Mesenchymal stem cell (in vitro differentiated cells and primary cell): ENCODE data around the gene VMAC.

Experiments
- DNase-seq: peaks from one replicate; pipeline ENCODE4 v3.0.0-alpha.2; 2013
- H2AFZ ChIP-seq: one replicate; pipeline ENCODE4 v1.6.1; 2013; ENCODE audit warnings: low read depth, mild to moderate bottlenecking, control low read depth, inconsistent platforms, low read length, moderate library complexity
- H2AK5ac ChIP-seq: 2 replicates; pipeline ENCODE4 v1.6.1; 2013; ENCODE audit warnings: low read length, moderate library complexity, mild to moderate bottlenecking, inconsistent platforms; ENCODE audit not compliant: severe bottlenecking
- H2BK120ac ChIP-seq: one replicate; pipeline ENCODE4 v1.6.1; 2013; ENCODE audit warnings: low read depth, mild to moderate bottlenecking, inconsistent platforms, low read length, moderate library complexity
- H2BK12ac ChIP-seq, 2 experiments: one replicate each; pipeline ENCODE4 v1.6.1; 2013; ENCODE audit warnings: inconsistent platforms in 2 of 2, low read length in 2 of 2, mild to moderate bottlenecking in 2 of 2, moderate library complexity in 2 of 2, control low read depth in 1 of 2
- H2BK15ac ChIP-seq: one replicate; pipeline ENCODE4 v1.6.1; 2013; ENCODE audit warnings: mild to moderate bottlenecking, low read depth, inconsistent platforms; ENCODE audit not compliant: poor library complexity, severe bottlenecking
- H2BK5ac ChIP-seq: 2 replicates; pipeline ENCODE4 v1.6.1; 2013; ENCODE audit warnings: low read depth, mild to moderate bottlenecking, low read length, control low read depth, inconsistent platforms; ENCODE audit not compliant: poor library complexity, severe bottlenecking
- H3K14ac ChIP-seq, 2 experiments: one replicate each; pipeline ENCODE4 v1.6.1; 2013; ENCODE audit warnings: inconsistent platforms in 2 of 2, low read length in 2 of 2, control low read depth in 1 of 2, mild to moderate bottlenecking in 1 of 2, moderate library complexity in 1 of 2
- H3K18ac ChIP-seq, 2 experiments: one replicate each; pipeline ENCODE4 v1.6.1; 2013; ENCODE audit warnings: inconsistent platforms in 2 of 2, low read length in 2 of 2, control low read depth in 1 of 2, low read depth in 1 of 2, mild to moderate bottlenecking in 1 of 2
- H3K23ac ChIP-seq, 2 experiments: one replicate each; pipeline ENCODE4 v1.6.1; 2013; ENCODE audit warnings: inconsistent platforms in 2 of 2, low read length in 2 of 2, mild to moderate bottlenecking in 2 of 2, moderate library complexity in 2 of 2, control low read depth in 1 of 2
- H3K27ac ChIP-seq: 2 replicates; pipeline ENCODE4 v1.5.1; 2013; ENCODE audit warnings: mild to moderate bottlenecking, moderate library complexity, low read length, control low read depth, inconsistent platforms; ENCODE audit not compliant: poor library complexity, severe bottlenecking
- H3K27me3 ChIP-seq, 2 experiments: 2 replicates each; pipeline versions ENCODE4 v1.6.1 to v1.7.0; 2013; ENCODE audit warnings: low read length in 2 of 2, mild to moderate bottlenecking in 2 of 2, moderate library complexity in 2 of 2, control low read depth in 1 of 2, inconsistent platforms in 1 of 2; ENCODE audit not compliant: control insufficient read depth in 1 of 2, insufficient read depth in 1 of 2
- H3K36me3 ChIP-seq, 2 experiments: 2 replicates each; pipeline versions ENCODE4 v1.6.1 to v1.7.0; 2013; ENCODE audit warnings: low read length in 2 of 2, control low read depth in 1 of 2, inconsistent platforms in 1 of 2, low read depth in 1 of 2, mild to moderate bottlenecking in 1 of 2; ENCODE audit not compliant: insufficient read depth in 2 of 2, control insufficient read depth in 1 of 2
- H3K4ac ChIP-seq, 2 experiments: one replicate each; pipeline ENCODE4 v1.6.1; 2013; ENCODE audit warnings: inconsistent platforms in 2 of 2, low read length in 2 of 2, mild to moderate bottlenecking in 2 of 2, moderate library complexity in 2 of 2, control low read depth in 1 of 2, low read depth in 1 of 2
- H3K4me1 ChIP-seq: 2 replicates; pipeline ENCODE4 v1.6.1; 2013; ENCODE audit warnings: low read depth, low read length, control low read depth; ENCODE audit not compliant: control insufficient read depth, insufficient read depth
- H3K4me2 ChIP-seq: 2 replicates; pipeline ENCODE4 v1.6.1; 2013; ENCODE audit warnings: low read length, mild to moderate bottlenecking, inconsistent platforms; ENCODE audit not compliant: poor library complexity, severe bottlenecking
- H3K4me3 ChIP-seq, 2 experiments: 2 replicates each; pipeline versions ENCODE4 v1.5.1 to v1.7.0; 2013; ENCODE audit warnings: low read length in 2 of 2, mild to moderate bottlenecking in 2 of 2, control low read depth in 1 of 2, low read depth in 1 of 2; ENCODE audit not compliant: insufficient read depth in 1 of 2
- H3K79me1 ChIP-seq: replicated peaks from 2 replicates; pipeline ENCODE4 v1.6.1; 2013; ENCODE audit warnings: mild to moderate bottlenecking, control low read depth, low read length, inconsistent platforms; ENCODE audit not compliant: poor library complexity, severe bottlenecking
- H3K9ac ChIP-seq: 2 replicates; pipeline ENCODE4 v1.7.0; 2013; ENCODE audit warnings: mild to moderate bottlenecking, low read length, moderate library complexity
- H3K9me3 ChIP-seq: 2 replicates; pipeline ENCODE4 v1.7.0; 2013; ENCODE audit warnings: mild to moderate bottlenecking, low read length; ENCODE audit not compliant: control insufficient read depth
- H4K8ac ChIP-seq: one replicate; pipeline ENCODE4 v1.6.1; 2013; ENCODE audit warnings: inconsistent platforms, mild to moderate bottlenecking, low read length, moderate library complexity
- H4K91ac ChIP-seq: one replicate; pipeline ENCODE4 v1.6.1; 2013; ENCODE audit warnings: mild to moderate bottlenecking, low read length, inconsistent platforms
- WGBS: methylation state at CpG from one replicate; pipeline ENCODE4 v1.1.7; 2013; ENCODE audit warnings: mixed read lengths; 5-methylcytosine and 5-hydroxymethylcytosine counted together

Gene VMAC

GRCh38 chr19:5940260-5941208 lies 35.9 kb downstream of the VMAC start:
- H3K23ac ChIP-seq, result no peak overlapping the region
- no peak overlapping the region for H4K8ac ChIP-seq
- no peak overlapping the region for H3K4me3 ChIP-seq
- no peak overlapping the region for H2AFZ ChIP-seq
- H2BK12ac ChIP-seq, result no peak overlapping the region
- H2BK15ac ChIP-seq, result no peak overlapping the region
- no peak overlapping the region for H4K91ac ChIP-seq
- H3K4me2 ChIP-seq, result no peak overlapping the region
- no peak overlapping the region for H3K18ac ChIP-seq
- DNase-seq, result no peak
- no peak overlapping the region for H2AK5ac ChIP-seq
- H3K27me3 ChIP-seq, result no peaks in the 10 kb centered on the region
- no peak overlapping the region for H2BK120ac ChIP-seq
- no peak overlapping the region for H2BK5ac ChIP-seq
- peaks cover 69% of the 10 kb centered on the region for H3K79me1 ChIP-seq
- no peak overlapping the region for H3K9ac ChIP-seq
- H3K36me3 ChIP-seq, result peaks cover 46 to 54% of the 10 kb centered on the region in 2 experiments
- no peak overlapping the region for H3K4ac ChIP-seq
- H3K14ac ChIP-seq, result no peak overlapping the region
- H3K4me1 ChIP-seq, result peaks cover 8% of the 10 kb centered on the region
- WGBS, result 98% methylated on average over 17 of the region's 21 CpGs
- no peak overlapping the region for H3K27ac ChIP-seq
- no peaks in the 10 kb centered on the region for H3K9me3 ChIP-seq

GRCh38 chr19:5941673-5942072 lies 37.0 kb downstream of the VMAC start:
- no peak overlapping the region for H4K91ac ChIP-seq
- H2AK5ac ChIP-seq, result no peak overlapping the region
- no peak overlapping the region for H3K4ac ChIP-seq
- no peak overlapping the region for H2BK120ac ChIP-seq
- H3K27ac ChIP-seq, result no peak overlapping the region
- H3K4me2 ChIP-seq, result no peak overlapping the region
- H3K9me3 ChIP-seq, result no peaks in the 10 kb centered on the region
- H3K4me3 ChIP-seq, result no peak overlapping the region
- H3K9ac ChIP-seq, result no peak overlapping the region
- no peak overlapping the region for H4K8ac ChIP-seq
- H3K14ac ChIP-seq, result no peak overlapping the region
- 86% methylated on average over 11 of the region's 11 CpGs for WGBS
- no peak overlapping the region for H3K23ac ChIP-seq
- H2BK12ac ChIP-seq, result no peak overlapping the region
- peaks cover 70% of the 10 kb centered on the region for H3K79me1 ChIP-seq
- no peak overlapping the region for H2BK5ac ChIP-seq
- no peaks in the 10 kb centered on the region for H3K27me3 ChIP-seq
- peaks cover 12% of the 10 kb centered on the region for H3K4me1 ChIP-seq
- H2BK15ac ChIP-seq, result no peak overlapping the region
- DNase-seq, result no peak
- no peak overlapping the region for H3K18ac ChIP-seq
- H3K36me3 ChIP-seq, result peaks cover 43 to 54% of the 10 kb centered on the region in 2 experiments
- no peak overlapping the region for H2AFZ ChIP-seq

- Histone ChIP-seq H4K91ac (no peak overlapping the region), H2AFZ (no peak overlapping the region), H2BK5ac (no peak overlapping the region), H3K9me3 (no peaks in the 10 kb centered on the region), H2AK5ac (no peak overlapping the region), H4K8ac (no peak overlapping the region), H3K79me1 (peaks cover 69% of the 10 kb centered on the region), H3K4ac (no peak overlapping the region), H2BK15ac (no peak overlapping the region), H3K4me2 (no peak overlapping the region), H3K4me1 (peaks cover 14% of the 10 kb centered on the region), H3K18ac (no peak overlapping the region), H3K14ac (no peak overlapping the region), H3K27ac (no peak overlapping the region), H3K4me3 (no peak overlapping the region), H3K23ac (no peak overlapping the region), H2BK12ac (no peak overlapping the region), H3K27me3 (no peaks in the 10 kb centered on the region), H3K36me3 (peaks cover 32 to 51% of the 10 kb centered on the region in 2 experiments), H3K9ac (peak overlapping the region; percentile 39), H2BK120ac (no peak overlapping the region)
- DNase-seq, result no peak
- 71% methylated on average over 8 of the region's 10 CpGs for WGBS
Observed at GRCh38 chr19:5943045-5943444, 38.4 kb downstream of the VMAC start.

GRCh38 chr19:5943623-5944022 lies 39.0 kb downstream of the VMAC start:
- Histone ChIP-seq H2BK12ac (no peak overlapping the region), H3K4me2 (no peak overlapping the region), H2AK5ac (no peak overlapping the region), H3K27ac (no peak overlapping the region), H3K4me3 (no peak overlapping the region), H3K36me3 (peaks cover 32 to 51% of the 10 kb centered on the region in 2 experiments), H4K8ac (no peak overlapping the region), H3K4me1 (peaks cover 14% of the 10 kb centered on the region), H4K91ac (no peak overlapping the region), H3K79me1 (peaks cover 71% of the 10 kb centered on the region), H3K27me3 (no peaks in the 10 kb centered on the region), H3K9ac (peak overlapping the region; percentile 39), H3K18ac (no peak overlapping the region), H3K9me3 (no peaks in the 10 kb centered on the region), H2BK15ac (no peak overlapping the region), H3K4ac (no peak overlapping the region), H2AFZ (no peak overlapping the region), H3K14ac (no peak overlapping the region), H3K23ac (no peak overlapping the region), H2BK120ac (no peak overlapping the region), H2BK5ac (no peak overlapping the region)
- DNase-seq, result peak; percentile 93
- 52% methylated on average over 10 of the region's 10 CpGs for WGBS
